Measurements from ENCODE around the gene KCNG1.
A peak's percentile ranks its signal among the peaks of the same experiment; 100 is the strongest.

Gene KCNG1

GRCh38 chr20:50969912-50970311 is 53.0 kb downstream of the KCNG1 start:
- Histone ChIP-seq H2BK15ac (ENCODE audit: low read length) (peak overlapping the region; percentile 8), H2BK12ac (ENCODE audit: low read length) (no peak overlapping the region), H3K18ac (ENCODE audit: low read length) (peak overlapping the region; percentile 60), H3K27me3 (ENCODE audit: control insufficient read depth in 3 of 3, insufficient read depth in 3 of 3, low read depth in 1 of 3, low read length in 3 of 3) (no peaks in the 10 kb centered on the region), H3K4me1 (ENCODE audit: control insufficient read depth in 2 of 2, insufficient read depth in 1 of 2, low read depth in 1 of 2, low read length in 2 of 2) (peaks cover 15 to 23% of the 10 kb centered on the region in 2 donors), H2BK120ac (ENCODE audit: low read depth, low read length) (no peak overlapping the region), H2BK5ac (ENCODE audit: low read length) (no peak overlapping the region), H3K9me3 (replicated peaks in 1 of 2; ENCODE audit: control insufficient read depth in 2 of 2, insufficient read depth in 1 of 2, low read depth in 1 of 2, low read length in 2 of 2) (no peaks in the 10 kb centered on the region), H2AK5ac (ENCODE audit: low read depth, low read length) (no peak overlapping the region), H3K4ac (ENCODE audit: low read length) (no peak overlapping the region), H4K8ac (ENCODE audit: low read depth, low read length) (no peak overlapping the region), H3K27ac (replicated peaks; ENCODE audit: low read length) (no peak overlapping the region), H3K79me1 (ENCODE audit: low read depth, low read length) (no peaks in the 10 kb centered on the region), H3K14ac (ENCODE audit: low read length) (no peak overlapping the region), H3K9ac (ENCODE audit: low read depth, low read length, poor library complexity) (no peak overlapping the region), H3K4me2 (ENCODE audit: insufficient read depth, low read length, poor library complexity, severe bottlenecking) (no peak overlapping the region), H3K36me3 (replicated peaks in 1 of 2; ENCODE audit: control insufficient read depth in 2 of 2, insufficient read depth in 2 of 2, low read length in 2 of 2) (no peaks in the 10 kb centered on the region), H2AFZ (ENCODE audit: low read length) (no peak overlapping the region), H3K23ac (ENCODE audit: low read depth, low read length, poor library complexity) (no peak overlapping the region), H3K4me3 (ENCODE audit: low read length in 2 of 2) (no peak overlapping the region), H4K91ac (ENCODE audit: low read depth, low read length, poor library complexity) (no peak overlapping the region)
- DNase-seq (ENCODE audit: low spot score), result no peak
- WGBS, 2 donors (ENCODE audit: extremely low coverage in 2 of 2, insufficient read length in 2 of 2, insufficient replicate concordance in 1 of 2), result no CpG with 5 or more reads among the region's 8 CpGs

- H3K4me2 ChIP-seq (ENCODE audit: insufficient read depth, low read length, poor library complexity, severe bottlenecking), result no peak overlapping the region
- DNase-seq (ENCODE audit: low spot score), result no peak
- no peaks in the 10 kb centered on the region for H3K27me3 ChIP-seq (ENCODE audit: control insufficient read depth in 3 of 3, insufficient read depth in 3 of 3, low read depth in 1 of 3, low read length in 3 of 3)
- H4K8ac ChIP-seq (ENCODE audit: low read depth, low read length), result no peak overlapping the region
- no peak overlapping the region for H3K14ac ChIP-seq (ENCODE audit: low read length)
- WGBS, 2 donors (ENCODE audit: extremely low coverage in 2 of 2, insufficient read length in 2 of 2, insufficient replicate concordance in 1 of 2), result no CpG with 5 or more reads among the region's 5 CpGs
- peak overlapping the region; percentile 48 for H2BK12ac ChIP-seq (ENCODE audit: low read length)
- H3K9ac ChIP-seq (ENCODE audit: low read depth, low read length, poor library complexity), result no peak overlapping the region
- no peaks in the 10 kb centered on the region for H3K36me3 ChIP-seq (replicated peaks in 1 of 2; ENCODE audit: control insufficient read depth in 2 of 2, insufficient read depth in 2 of 2, low read length in 2 of 2)
- no peaks in the 10 kb centered on the region for H3K9me3 ChIP-seq (replicated peaks in 1 of 2; ENCODE audit: control insufficient read depth in 2 of 2, insufficient read depth in 1 of 2, low read depth in 1 of 2, low read length in 2 of 2)
- no peak overlapping the region for H3K4me3 ChIP-seq (ENCODE audit: low read length in 2 of 2)
- H2AK5ac ChIP-seq (ENCODE audit: low read depth, low read length), result peak overlapping the region; percentile 64
- no peak overlapping the region for H4K91ac ChIP-seq (ENCODE audit: low read depth, low read length, poor library complexity)
- H3K27ac ChIP-seq (replicated peaks; ENCODE audit: low read length), result peak overlapping the region; percentile 88
- H3K18ac ChIP-seq (ENCODE audit: low read length), result peak overlapping the region; percentile 13
- no peak overlapping the region for H2BK120ac ChIP-seq (ENCODE audit: low read depth, low read length)
- no peak overlapping the region for H3K23ac ChIP-seq (ENCODE audit: low read depth, low read length, poor library complexity)
- no peaks in the 10 kb centered on the region for H3K79me1 ChIP-seq (ENCODE audit: low read depth, low read length)
- no peak overlapping the region for H2AFZ ChIP-seq (ENCODE audit: low read length)
- H2BK15ac ChIP-seq (ENCODE audit: low read length), result peak overlapping the region; percentile 8
- peaks cover 15 to 23% of the 10 kb centered on the region in 2 donors for H3K4me1 ChIP-seq (ENCODE audit: control insufficient read depth in 2 of 2, insufficient read depth in 1 of 2, low read depth in 1 of 2, low read length in 2 of 2)
- H3K4ac ChIP-seq (ENCODE audit: low read length), result no peak overlapping the region
- H2BK5ac ChIP-seq (ENCODE audit: low read length), result no peak overlapping the region
Measured at GRCh38 chr20:50969435-50969834, 53.5 kb downstream of the KCNG1 start.

GRCh38 chr20:50968289-50968688 is 54.6 kb downstream of the KCNG1 start:
- peaks cover 15 to 23% of the 10 kb centered on the region in 2 donors for H3K4me1 ChIP-seq (ENCODE audit: control insufficient read depth in 2 of 2, insufficient read depth in 1 of 2, low read depth in 1 of 2, low read length in 2 of 2)
- H4K91ac ChIP-seq (ENCODE audit: low read depth, low read length, poor library complexity), result no peak overlapping the region
- H2AFZ ChIP-seq (ENCODE audit: low read length), result peak overlapping the region; percentile 73
- H4K8ac ChIP-seq (ENCODE audit: low read depth, low read length), result no peak overlapping the region
- H3K36me3 ChIP-seq (replicated peaks in 1 of 2; ENCODE audit: control insufficient read depth in 2 of 2, insufficient read depth in 2 of 2, low read length in 2 of 2), result no peaks in the 10 kb centered on the region
- H3K9ac ChIP-seq (ENCODE audit: low read depth, low read length, poor library complexity), result no peak overlapping the region
- H3K27ac ChIP-seq (replicated peaks; ENCODE audit: low read length), result peak overlapping the region; percentile 88
- H3K9me3 ChIP-seq (replicated peaks in 1 of 2; ENCODE audit: control insufficient read depth in 2 of 2, insufficient read depth in 1 of 2, low read depth in 1 of 2, low read length in 2 of 2), result no peaks in the 10 kb centered on the region
- no peak for DNase-seq (ENCODE audit: low spot score)
- no peaks in the 10 kb centered on the region for H3K79me1 ChIP-seq (ENCODE audit: low read depth, low read length)
- H2AK5ac ChIP-seq (ENCODE audit: low read depth, low read length), result no peak overlapping the region
- no peak overlapping the region for H3K23ac ChIP-seq (ENCODE audit: low read depth, low read length, poor library complexity)
- no CpG with 5 or more reads among the region's 9 CpGs for WGBS, 2 donors (ENCODE audit: extremely low coverage in 2 of 2, insufficient read length in 2 of 2, insufficient replicate concordance in 1 of 2)
- H3K18ac ChIP-seq (ENCODE audit: low read length), result peak overlapping the region; percentile 1
- H3K27me3 ChIP-seq (ENCODE audit: control insufficient read depth in 3 of 3, insufficient read depth in 3 of 3, low read depth in 1 of 3, low read length in 3 of 3), result no peaks in the 10 kb centered on the region
- H3K4ac ChIP-seq (ENCODE audit: low read length), result no peak overlapping the region
- no peak overlapping the region for H2BK5ac ChIP-seq (ENCODE audit: low read length)
- H3K14ac ChIP-seq (ENCODE audit: low read length), result no peak overlapping the region
- no peak overlapping the region for H3K4me2 ChIP-seq (ENCODE audit: insufficient read depth, low read length, poor library complexity, severe bottlenecking)
- no peak overlapping the region for H2BK120ac ChIP-seq (ENCODE audit: low read depth, low read length)
- H2BK12ac ChIP-seq (ENCODE audit: low read length), result no peak overlapping the region
- no peak overlapping the region for H2BK15ac ChIP-seq (ENCODE audit: low read length)
- H3K4me3 ChIP-seq (ENCODE audit: low read length in 2 of 2), result peak overlapping the region in 1 of 2 donors; percentile 8

- H2AK5ac ChIP-seq (ENCODE audit: low read depth, low read length), result no peak overlapping the region
- H4K8ac ChIP-seq (ENCODE audit: low read depth, low read length), result no peak overlapping the region
- H3K4me1 ChIP-seq (ENCODE audit: control insufficient read depth in 2 of 2, insufficient read depth in 1 of 2, low read depth in 1 of 2, low read length in 2 of 2), result peaks cover 15 to 23% of the 10 kb centered on the region in 2 donors
- H3K4me2 ChIP-seq (ENCODE audit: insufficient read depth, low read length, poor library complexity, severe bottlenecking), result no peak overlapping the region
- no peak overlapping the region for H2BK5ac ChIP-seq (ENCODE audit: low read length)
- H3K14ac ChIP-seq (ENCODE audit: low read length), result no peak overlapping the region
- H2AFZ ChIP-seq (ENCODE audit: low read length), result peak overlapping the region; percentile 73
- H3K4ac ChIP-seq (ENCODE audit: low read length), result no peak overlapping the region
- H3K9ac ChIP-seq (ENCODE audit: low read depth, low read length, poor library complexity), result no peak overlapping the region
- no CpG with 5 or more reads among the region's 7 CpGs for WGBS, 2 donors (ENCODE audit: extremely low coverage in 2 of 2, insufficient read length in 2 of 2, insufficient replicate concordance in 1 of 2)
- no peaks in the 10 kb centered on the region for H3K79me1 ChIP-seq (ENCODE audit: low read depth, low read length)
- H2BK120ac ChIP-seq (ENCODE audit: low read depth, low read length), result no peak overlapping the region
- no peak overlapping the region for H2BK12ac ChIP-seq (ENCODE audit: low read length)
- no peak overlapping the region for H3K23ac ChIP-seq (ENCODE audit: low read depth, low read length, poor library complexity)
- no peak overlapping the region for H4K91ac ChIP-seq (ENCODE audit: low read depth, low read length, poor library complexity)
- H3K9me3 ChIP-seq (replicated peaks in 1 of 2; ENCODE audit: control insufficient read depth in 2 of 2, insufficient read depth in 1 of 2, low read depth in 1 of 2, low read length in 2 of 2), result no peaks in the 10 kb centered on the region
- peak overlapping the region in 1 of 2 donors; percentile 8 for H3K4me3 ChIP-seq (ENCODE audit: low read length in 2 of 2)
- peak; percentile 84 for DNase-seq (ENCODE audit: low spot score)
- H3K36me3 ChIP-seq (replicated peaks in 1 of 2; ENCODE audit: control insufficient read depth in 2 of 2, insufficient read depth in 2 of 2, low read length in 2 of 2), result no peaks in the 10 kb centered on the region
- no peaks in the 10 kb centered on the region for H3K27me3 ChIP-seq (ENCODE audit: control insufficient read depth in 3 of 3, insufficient read depth in 3 of 3, low read depth in 1 of 3, low read length in 3 of 3)
- no peak overlapping the region for H3K18ac ChIP-seq (ENCODE audit: low read length)
- no peak overlapping the region for H2BK15ac ChIP-seq (ENCODE audit: low read length)
- H3K27ac ChIP-seq (replicated peaks; ENCODE audit: low read length), result peak overlapping the region; percentile 88
Measured at GRCh38 chr20:50967586-50967985, 55.3 kb downstream of the KCNG1 start.

Measured in neuronal stem cell (in vitro differentiated cells).